ENCODE measurements around the gene KLHDC8A.

KLHDC8A gene

DNA sequence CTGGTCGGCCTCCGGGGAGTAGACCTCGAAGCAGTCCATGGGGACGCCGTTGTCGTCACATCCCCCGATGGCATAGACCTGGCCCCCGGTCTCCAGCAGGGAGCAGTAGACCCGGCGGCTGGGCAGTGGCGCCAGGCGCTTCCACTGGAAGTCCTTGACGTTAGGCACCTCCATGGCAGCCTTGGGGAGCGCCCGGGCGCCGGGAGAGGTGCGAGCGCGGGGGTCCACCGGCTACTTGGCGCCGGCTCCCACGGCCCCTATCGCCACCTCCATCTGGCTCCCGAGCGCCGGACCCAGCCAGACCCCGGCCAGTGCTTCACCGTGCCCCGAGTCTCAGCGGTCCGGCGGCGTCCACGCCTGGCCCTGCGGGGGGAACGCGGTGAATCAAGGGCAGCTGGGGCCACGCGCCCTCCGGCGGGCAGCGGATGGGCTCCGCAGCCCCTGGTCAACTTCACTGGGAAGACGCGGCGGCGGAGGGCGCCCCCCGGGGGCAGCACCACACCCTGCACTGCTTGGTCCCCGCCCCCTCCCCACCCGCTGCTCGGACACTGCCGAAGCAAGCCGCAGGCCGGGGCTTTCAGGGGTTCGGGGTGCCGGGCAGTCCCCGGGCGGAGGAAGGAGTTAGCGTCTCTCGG is 13.2 kb downstream of the KLHDC8A start:
- DNase-seq: peak in 1 of 6 experiments; percentile 6

DNA sequence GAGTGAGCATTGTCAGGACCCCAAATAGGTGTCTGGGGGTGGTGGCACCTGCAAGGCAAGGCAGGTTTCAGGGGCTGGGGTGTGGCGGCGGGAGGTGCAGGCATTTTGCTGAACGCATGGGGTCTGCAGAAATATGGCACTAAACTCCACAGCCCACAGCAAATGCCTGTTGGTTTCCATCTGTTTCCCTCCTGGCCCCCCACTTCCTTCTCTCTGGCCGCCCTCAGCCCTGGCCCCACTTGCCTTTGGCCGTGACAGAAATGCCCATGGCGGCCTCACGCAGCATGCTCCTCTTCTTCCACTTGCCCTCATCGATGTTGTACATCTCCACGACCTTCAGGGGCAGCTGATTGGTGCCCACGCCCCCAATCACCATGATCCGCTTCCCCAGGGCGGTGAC is 13.7 kb downstream of the KLHDC8A start:
- no peak for DNase-seq

DNA sequence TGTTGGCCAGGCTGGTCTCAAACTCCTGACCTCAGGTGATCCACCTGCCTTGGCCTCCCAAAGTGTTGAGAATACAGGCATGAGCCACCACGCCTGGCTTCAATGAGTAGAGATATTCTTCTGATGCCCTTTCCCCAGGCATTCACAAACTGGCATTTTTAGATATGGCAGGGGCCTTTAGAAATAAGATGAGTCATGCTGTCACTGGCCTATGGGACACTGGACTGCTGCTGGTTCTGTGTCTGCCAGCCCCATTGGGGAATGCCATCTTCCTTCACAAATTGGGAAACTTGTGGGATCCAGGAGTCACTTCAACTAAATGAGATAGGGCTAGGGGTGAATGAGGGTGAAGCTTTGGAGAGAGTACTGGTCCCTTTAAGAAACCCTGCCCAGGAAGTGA is 16.0 kb downstream of the KLHDC8A start:
- DNase-seq: no peak

DNA sequence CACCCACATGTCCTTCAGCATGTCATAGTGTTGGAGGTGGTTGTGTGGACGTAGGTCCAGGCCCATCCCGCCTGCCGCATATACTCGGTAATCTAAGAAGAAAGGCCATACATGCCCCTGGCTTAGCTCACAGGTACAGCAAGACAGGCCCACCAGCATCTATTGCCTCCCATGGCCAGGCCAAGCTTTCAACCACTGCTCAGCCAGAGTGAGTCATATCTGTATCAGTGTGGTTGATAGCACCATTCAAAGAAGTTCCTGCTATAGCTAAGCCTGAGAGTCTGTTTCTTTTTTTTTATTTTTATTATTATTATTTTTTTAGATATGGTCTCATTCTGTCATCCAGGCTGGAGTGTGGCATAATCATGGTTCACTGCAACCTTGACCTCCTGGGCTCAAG is 17.0 kb downstream of the KLHDC8A start:
- DNase-seq: no peak

DNA sequence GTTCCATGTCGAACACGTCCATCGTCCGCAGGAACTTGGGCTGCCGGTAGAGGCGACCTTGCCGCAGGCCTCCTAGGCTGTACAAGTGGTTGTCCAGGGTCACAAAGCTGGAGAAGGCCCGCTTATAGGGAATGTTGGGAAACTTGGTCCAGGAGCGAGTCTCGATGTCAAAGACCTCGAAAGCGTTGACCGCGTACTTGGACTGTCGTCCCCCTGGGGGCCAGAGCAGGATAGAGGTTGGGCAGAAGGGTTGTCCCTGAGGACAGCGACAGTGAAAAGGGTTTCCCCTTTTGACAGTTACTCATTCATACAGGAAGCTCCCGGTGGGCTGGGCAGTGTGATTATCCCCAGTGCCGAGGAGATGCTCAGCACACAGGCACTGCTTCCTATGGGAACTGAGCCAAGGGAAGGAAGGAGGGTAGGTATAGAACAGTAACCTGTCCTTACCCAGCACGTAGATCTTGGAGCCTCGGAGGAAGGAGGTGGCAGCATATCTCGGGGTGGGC is 17.5 kb downstream of the KLHDC8A start:
- DNase-seq: no peak

DNA sequence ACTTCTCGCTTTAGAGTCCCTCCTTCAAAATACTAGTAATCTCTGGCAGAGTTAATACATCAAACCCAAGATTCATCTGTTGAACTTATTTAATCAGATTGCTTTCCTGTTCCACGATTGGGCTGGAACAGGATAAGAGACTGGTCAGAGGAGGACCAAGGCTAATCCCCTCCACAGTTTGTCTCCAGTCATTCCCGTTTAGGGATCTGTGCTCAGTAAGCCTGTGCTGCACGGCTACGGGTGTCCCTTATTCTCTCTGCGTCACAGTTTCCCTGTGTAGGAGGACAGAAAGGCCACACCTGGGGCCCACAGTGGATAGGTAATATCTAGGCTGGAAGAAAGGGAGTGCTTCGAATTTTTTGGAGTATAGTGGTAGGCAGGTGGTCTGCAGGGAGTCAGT is 18.7 kb downstream of the KLHDC8A start:
- no peak for DNase-seq

DNA sequence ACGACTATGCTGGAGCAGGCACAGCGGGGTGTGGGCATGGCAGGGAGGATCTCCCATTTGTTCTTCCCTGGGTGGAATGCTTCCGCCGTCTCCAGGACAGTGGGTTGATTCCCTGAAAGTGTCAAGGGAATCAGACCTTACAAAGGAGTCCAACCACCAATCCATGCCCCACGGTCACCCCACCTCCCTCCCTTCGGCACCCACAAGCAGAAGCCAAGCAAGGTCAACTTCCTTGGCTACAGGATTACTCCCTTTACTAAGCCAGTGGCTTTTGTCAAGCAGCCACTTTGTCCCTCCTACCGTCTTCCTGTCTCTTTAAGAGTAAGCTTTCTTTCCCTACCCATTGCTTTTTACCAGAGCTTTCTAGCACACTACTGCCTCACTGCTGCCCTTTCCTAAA is 19.2 kb downstream of the KLHDC8A start:
- no peak for DNase-seq

DNA sequence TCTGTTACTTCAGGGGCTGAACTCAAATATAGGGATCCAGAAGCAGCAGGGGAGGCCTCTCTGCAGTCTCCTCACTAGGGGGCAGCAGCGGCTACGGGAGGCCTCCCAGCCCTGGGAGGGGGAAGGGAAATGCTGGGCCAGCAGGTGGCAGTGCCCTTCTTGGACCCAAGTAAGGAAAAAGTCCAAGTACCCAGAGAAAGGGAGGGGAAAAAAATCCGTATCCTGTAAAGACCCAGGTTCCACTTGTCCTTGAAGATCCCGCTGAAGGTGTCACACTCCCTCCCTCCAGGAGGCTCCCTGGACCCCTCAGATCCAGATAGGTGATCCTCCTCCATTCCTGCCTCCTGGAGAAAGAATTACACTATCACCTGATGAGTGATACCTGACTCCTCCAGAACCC is 21.0 kb downstream of the KLHDC8A start:
- DNase-seq: peak; percentile 35 to 75 (median 61)

DNA sequence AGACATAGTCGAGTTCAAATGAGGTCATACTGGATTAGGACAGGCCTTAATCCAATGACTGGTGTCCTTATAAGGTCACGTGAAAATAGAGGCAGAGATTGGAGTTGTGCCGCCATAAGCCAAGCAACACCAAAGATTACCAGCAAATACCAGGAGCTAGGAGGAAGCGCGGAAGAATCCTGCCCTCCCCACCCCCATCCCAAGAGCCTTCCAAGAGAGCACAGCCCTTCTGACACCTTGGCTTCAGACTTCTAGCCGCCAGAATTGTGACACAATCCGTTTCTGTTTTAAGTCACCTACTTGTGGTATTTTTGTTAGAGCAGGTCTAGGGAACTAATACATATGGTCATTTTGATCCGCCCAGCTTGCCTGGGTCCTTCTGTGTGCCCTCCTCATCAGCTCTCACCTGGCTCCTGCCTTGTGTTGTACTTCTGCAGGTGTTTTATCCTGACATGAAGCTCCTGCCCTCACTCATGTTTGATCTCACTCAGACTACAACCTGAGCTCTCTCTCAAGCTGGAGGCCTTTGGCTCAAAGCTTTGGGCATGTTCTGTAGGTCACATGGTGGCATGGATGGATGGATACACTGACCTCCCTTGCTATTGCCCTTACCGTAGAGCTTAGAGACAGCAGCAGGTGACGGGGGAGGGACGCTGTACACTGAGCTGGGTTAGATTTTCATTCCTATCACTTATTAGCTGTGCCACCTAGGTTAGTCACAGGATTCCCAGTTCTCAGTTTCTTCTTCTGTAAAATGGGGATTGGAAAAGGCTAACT is 24.5 kb downstream of the KLHDC8A start:
- DNase-seq: no peak

DNA sequence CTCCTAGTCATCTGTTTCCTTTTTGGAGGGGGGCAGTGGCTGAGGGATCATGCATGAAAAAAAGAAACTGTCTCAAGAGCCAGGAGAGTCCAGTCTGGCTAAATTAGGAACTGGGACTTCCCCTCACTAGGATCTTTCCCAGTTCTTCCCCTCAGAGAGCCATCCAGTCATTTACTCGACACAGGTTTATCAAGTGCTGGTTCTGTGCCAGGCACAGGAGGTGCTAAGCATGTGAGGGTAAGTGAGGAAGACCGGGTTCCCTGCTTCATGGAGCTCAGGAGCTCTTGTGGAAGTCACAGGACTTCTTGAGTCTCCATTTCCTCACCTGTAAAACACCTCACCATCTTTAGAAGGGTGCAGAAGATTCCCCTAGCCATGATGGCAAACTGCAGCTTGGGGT is 26.6 kb downstream of the KLHDC8A start:
- DNase-seq: no peak

DNA sequence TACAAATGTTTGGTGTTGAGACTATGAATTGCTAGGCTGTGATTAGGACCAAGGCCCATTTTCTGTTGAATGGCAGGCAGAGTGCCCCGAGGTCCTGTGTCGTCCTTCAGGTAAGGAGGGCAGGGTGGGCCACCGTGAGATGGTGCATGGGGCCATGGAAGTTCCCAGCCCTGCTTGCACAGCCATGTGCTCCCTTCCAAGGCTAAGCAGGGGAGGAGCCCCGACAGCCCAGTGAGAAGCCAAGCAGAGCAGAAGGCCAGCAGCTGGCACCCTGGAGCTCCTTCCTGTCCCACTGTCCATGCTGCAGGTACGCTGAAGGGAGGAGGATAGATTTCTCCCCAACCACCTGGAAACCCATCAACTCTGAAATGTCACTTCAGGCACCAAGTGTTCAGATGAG is 27.0 kb downstream of the KLHDC8A start:
- DNase-seq: no peak

DNA sequence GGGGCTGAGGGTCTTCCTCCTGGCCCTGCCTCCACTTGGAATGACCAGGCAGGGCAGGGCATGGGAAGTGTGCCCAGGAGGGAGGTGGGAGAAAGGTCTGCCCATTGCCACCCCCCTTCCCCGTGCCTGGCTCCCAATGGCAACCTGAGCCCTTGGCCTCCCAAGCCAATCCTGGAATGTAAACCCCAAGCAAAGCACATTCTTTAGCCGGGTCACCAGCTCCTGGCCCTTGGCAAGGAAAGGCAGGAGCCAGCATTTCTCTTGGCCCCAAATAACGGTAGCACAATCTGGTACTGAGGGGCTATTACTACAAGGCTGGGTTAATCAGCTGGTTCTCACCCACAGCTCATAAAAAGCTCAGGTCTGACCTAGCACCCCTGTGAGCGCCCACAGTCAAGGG is 28.2 kb downstream of the KLHDC8A start:
- no peak for DNase-seq

DNA sequence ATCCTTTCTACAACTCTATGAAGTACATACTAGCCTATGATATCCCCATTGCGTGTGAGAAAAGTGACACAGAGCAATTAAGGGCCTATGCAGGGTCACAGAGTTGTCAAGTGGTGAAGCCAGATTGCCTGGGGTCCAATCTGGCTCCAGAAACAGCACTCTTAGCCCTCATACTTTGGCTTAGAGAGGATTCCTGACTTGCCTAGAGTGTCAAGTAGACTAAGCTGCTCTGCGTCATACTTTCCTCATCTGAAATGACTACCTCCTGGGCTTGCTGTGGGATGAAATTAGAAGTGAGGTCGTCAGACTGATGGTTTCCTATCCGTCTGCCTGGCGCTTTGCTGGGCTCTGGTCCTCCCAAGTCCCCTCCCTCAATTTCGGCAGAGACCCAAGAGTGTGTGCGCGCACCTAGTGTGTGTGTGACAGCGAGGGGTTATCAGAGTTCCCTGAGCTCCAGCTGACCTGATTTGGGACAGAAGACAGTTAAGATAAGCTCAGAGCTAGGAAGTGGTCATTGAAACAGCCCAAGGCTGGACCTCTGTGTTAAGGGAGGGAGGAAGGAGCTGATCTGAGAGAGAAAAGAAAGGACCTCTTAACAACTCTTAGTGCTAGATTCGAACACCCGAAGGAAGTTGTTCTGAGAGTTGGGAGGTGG is 29.8 kb downstream of the KLHDC8A start:
- no peak for DNase-seq

DNA sequence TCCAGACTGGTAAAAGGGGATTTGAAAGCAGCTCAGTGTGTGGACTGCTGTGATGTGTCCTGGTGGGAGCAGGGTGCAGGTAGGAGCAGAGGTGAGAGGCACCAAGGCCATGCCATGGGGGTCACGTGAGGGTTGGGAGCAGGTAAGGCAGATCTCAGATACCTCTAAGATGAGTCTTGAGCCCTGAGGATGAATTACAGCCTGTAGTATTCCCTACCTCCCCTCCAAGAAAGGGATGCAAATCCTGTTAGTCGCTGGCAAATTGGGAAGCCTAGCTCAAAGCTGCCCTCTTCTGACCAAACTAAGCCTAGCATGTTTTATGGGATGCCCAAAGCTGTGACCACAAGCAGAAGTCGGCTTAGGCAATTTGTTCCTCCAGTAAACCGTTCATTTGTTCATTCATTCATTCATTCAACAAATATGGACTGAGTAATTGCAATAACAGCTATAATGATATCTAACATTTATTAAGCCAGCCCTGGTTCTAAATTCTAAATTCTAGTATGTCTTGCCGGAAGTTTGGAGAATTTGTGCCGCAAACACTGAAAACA is 31.3 kb downstream of the KLHDC8A start:
- peak; percentile 7 to 61 (median 33) for DNase-seq

DNA sequence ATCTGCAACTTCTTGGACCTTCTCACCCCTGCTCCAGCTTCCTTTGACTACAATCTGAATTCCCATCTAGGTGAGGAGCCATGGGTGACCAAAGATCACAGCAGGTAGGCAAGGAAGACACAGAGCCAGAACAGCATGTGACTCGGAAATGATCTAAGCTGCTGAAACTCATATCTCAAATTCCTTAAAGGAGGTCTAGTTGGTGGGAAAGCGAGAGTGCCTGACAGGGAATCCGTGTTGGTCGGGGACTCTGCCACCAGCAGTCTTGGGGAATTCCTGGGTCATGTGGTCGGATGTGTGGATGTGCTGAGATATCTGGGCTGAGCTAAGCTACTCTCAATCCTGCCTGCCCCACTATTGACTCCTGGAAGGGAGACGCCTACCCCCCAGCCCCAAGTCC is 31.9 kb downstream of the KLHDC8A start:
- no peak for DNase-seq

DNA sequence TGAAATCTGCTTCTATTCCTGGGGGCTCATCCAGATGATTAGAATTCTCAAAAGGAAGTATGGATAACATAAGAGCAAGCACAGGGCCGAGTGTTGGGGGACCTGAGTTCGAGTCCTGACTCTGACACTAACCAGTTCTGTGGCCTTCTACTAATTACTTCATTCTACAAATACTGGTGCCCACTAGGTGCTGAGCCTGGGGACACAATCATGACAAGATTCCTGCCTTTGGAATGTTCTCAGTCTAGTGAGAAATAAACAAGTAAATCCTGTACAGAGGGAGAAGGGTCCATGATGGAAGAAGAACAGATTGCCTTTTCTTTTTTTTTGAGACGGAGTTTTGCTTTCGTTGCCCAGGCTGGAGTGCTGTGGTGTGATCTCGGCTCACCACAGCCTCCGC is 32.9 kb downstream of the KLHDC8A start:
- DNase-seq: no peak

DNA sequence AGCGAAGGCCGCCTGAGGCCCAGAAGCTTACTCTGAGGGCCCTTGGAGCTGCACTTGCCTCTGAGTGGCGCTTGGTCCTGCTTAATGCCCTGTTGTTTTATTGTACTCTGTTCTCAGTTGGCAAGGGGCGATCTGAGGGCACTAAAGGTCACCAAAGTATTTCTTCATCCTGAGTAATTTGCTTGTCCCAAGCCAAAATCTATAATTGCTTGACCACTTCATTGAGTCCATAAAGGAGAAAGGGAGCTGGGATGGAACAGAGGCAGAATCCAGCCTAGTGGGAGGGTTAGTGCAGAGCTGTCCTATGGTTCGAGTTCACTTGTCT is 34.8 kb downstream of the KLHDC8A start:
- DNase-seq: no peak

DNA sequence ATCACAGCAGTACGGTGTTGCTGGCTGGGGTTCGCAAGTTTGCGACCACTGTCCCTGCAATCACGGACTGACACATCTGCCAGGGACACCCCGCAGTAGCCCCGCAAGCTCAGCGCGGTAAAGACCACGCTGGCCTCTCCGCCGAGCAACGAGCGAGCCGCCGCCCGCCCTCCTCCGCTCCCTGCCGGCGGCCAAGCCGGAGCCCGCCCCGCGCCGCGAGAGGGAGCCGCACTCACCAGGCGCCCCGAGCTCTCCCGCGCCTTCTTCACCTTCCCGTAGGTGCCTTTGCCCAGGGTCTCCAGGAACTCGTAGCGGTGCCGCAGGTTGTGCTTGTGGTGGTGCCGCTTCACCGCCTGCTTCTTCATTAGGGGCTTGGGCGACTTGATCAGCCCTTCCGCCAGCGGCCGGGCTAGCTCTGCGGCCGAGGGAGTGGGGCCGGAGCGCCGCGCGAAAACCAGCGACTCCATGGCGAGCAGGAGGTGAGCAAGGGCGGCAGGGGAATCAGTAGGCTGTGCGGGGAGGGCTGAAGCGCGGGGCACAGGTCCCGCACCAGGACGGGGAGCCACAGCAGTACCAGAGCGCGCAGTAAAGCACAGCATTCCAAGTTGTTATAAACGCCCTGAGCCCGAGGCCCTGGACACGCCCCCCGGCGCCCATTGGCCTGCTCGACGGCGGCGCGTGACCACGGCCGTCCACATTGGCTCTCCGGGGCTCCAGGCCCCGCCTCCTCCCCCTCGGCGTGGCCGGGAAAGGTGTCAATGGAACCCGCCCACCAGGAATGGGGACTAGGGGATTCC is 35.4 kb downstream of the KLHDC8A start, which contains the start of gene NUAK2:
Gene NUAK2, minus strand, starts transcription at position 584 of the 797 bp plus-strand sequence. Its CDS starts 117 bp downstream, at position 467.
- DNase-seq: peak; percentile 74 to 89 (median 81)

DNA sequence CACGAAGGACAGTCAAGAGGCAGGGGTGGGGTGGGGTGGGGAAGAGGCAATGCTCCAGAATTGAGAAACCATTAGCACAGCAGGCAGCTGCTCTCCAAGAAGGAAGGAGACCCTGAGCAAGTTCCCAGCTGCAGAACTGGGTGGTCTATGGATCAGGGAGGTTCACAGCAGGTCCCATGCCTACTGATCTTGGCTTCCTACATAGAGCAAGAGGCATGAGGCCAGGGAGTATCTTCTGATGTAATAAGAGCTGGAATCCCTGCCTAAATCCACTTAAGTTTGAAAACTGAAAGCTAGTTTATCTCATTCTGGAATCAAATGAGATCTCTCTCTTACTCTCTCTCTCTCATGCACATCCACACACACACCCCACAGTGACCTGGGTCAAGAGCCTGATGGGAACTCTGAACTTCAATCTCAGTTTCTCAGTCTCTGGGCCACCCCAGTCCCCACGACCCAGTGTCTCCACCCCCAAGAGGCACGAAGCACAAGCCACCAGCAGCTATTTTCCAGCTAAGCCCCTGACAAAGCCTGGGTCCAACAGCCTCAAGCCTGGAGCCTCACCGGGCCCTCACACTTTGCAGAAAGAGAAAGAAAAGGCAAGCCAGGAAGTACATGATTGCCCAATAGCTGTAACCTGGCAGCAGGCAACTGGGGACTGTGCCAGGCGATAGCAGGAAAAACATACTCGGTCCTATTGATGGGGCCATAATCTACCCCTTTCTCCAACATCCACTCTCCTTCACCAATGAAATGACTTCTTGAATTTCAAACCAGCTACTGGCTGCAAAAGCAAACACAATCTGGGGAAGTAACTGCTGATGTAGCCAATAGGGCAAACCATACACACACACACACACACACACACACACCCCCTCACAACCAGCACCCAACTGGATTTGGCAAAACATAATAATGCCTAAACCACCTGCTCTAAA is 37.4 kb downstream of the KLHDC8A start:
- DNase-seq: peak in 3 of 6 experiments; percentile 32 to 44 (median 43)

DNA sequence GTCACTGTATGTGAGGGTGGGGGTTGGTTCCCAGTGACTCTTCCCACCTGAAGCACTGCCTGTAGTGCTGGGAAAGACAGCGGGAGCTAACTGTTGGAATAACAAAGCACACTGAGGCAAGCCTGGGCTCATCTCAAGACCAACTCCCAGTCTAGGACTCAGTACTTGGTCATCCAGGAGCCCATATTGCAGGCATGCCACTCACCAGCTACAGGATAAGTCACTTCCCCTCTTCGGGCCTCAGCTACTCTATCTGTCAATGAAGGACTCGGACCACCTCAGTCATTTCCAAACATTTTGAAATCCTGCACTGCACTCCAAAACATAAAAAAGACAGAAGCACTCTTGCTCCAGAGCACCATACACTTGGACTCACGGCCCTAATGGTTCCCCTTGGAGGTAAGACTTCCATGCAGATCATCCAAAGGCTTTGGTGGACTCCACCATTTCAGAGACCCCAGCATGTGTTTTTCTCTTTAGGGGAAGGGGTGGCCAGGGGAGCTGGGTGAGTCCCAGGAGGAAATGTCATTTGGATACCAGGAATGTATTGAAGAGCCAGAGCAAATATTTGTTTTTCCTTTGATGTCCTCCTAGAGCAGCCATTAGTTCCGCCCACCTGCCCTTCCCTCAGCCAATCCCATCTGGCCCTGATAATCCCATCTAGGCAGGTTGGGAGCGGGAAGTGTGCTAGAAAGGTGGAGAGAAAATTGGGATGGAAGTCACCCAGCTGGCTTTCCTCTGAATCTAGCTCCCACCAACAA is 38.3 kb downstream of the KLHDC8A start:
- DNase-seq: no peak

Measured in stimulated activated naive CD4-positive, alpha-beta T cell (primary cell).